ENCODE measurements around the gene PRDM16. TPM values are rescaled to one million over a fixed set of nuclear protein-coding genes. Genes with fewer than 3 reads are reported as not detected.

The PRDM16 gene
- total RNA-seq, 1 donor from 2014 or later = 0.43 TPM

GRCh38 chr1:3149277-3149676 is 80.3 kb downstream of the PRDM16 start:
- no peak overlapping the region for H3K4me2 ChIP-seq (ENCODE audit: low read length)
- H2AFZ ChIP-seq (ENCODE audit: low read depth, low read length) = no peak overlapping the region
- Mint-ChIP-seq H3K4me3 (ENCODE audit: unreplicated experiment) (no peak overlapping the region), H3K27me3 (ENCODE audit: low read depth, unreplicated experiment) (peaks cover 48% of the 10 kb centered on the region), H3K27ac (ENCODE audit: unreplicated experiment) (no peak overlapping the region), H3K36me3 (ENCODE audit: low read depth, unreplicated experiment) (no peaks in the 10 kb centered on the region), H3K4me1 (ENCODE audit: low read depth, unreplicated experiment) (no peaks in the 10 kb centered on the region), H3K9me3 (ENCODE audit: unreplicated experiment) (no peaks in the 10 kb centered on the region)
- no peaks in the 10 kb centered on the region for H3K27me3 ChIP-seq (ENCODE audit: insufficient read depth, low read length)
- no peaks in the 10 kb centered on the region for H3K4me1 ChIP-seq (ENCODE audit: insufficient read depth, low read length)
- H3K9me3 ChIP-seq (ENCODE audit: insufficient read depth, low read depth, low read length) = no peaks in the 10 kb centered on the region
- peaks cover 41% of the 10 kb centered on the region for H4K20me1 ChIP-seq (ENCODE audit: insufficient read depth, low read length)
- no peak for DNase-seq (ENCODE audit: low read depth)
- H3K27ac ChIP-seq (ENCODE audit: low read depth, low read length) = no peak overlapping the region
- no peaks in the 10 kb centered on the region for H3K79me2 ChIP-seq (ENCODE audit: insufficient read depth, low read length)
- no peak overlapping the region for H3K9ac ChIP-seq (ENCODE audit: low read length)
- no peak for TF ChIP-seq EZH2 (IDR thresholded peaks at IDR 0.05; ENCODE audit: insufficient read depth, low read length)
- TF ChIP-seq, protein P1, sequence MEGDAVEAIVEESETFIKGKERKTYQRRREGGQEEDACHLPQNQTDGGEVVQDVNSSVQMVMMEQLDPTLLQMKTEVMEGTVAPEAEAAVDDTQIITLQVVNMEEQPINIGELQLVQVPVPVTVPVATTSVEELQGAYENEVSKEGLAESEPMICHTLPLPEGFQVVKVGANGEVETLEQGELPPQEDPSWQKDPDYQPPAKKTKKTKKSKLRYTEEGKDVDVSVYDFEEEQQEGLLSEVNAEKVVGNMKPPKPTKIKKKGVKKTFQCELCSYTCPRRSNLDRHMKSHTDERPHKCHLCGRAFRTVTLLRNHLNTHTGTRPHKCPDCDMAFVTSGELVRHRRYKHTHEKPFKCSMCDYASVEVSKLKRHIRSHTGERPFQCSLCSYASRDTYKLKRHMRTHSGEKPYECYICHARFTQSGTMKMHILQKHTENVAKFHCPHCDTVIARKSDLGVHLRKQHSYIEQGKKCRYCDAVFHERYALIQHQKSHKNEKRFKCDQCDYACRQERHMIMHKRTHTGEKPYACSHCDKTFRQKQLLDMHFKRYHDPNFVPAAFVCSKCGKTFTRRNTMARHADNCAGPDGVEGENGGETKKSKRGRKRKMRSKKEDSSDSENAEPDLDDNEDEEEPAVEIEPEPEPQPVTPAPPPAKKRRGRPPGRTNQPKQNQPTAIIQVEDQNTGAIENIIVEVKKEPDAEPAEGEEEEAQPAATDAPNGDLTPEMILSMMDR (IDR thresholded peaks at IDR 0.05; ENCODE audit: insufficient read depth, low read depth, low read length) = no peak
- no peak overlapping the region for H3K4me3 ChIP-seq (ENCODE audit: insufficient read depth, low read depth, low read length)
- H3K36me3 ChIP-seq (ENCODE audit: insufficient read depth, low read length) = no peaks in the 10 kb centered on the region
- no peak for FAIRE-seq

- FAIRE-seq = no peak
Measured at GRCh38 chr1:3151456-3151855, 82.5 kb downstream of the PRDM16 start.

DNA sequence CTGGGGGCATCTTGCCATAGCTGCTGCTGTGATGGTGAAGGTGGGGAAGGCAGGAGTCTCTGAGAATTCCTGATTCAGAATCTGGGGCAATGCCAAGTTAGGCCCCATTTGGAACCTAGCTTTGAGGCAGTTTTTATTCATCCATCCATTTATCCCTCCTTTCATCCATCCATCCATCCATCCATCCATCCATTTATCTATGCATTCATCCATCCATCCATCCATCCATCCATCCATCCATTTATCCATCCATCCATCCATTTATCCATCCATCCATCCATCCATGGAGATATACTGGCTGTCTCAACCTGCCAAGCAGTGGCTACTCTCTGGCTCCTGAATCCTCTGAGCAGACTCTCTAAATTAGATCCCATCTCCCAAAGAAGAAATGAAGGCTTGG is 83.1 kb downstream of the PRDM16 start:
- peaks cover 50% of the 10 kb centered on the region for H3K27me3 Mint-ChIP-seq (ENCODE audit: low read depth, unreplicated experiment)
- DNase-seq (ENCODE audit: low read depth) (no peak), FAIRE-seq (no peak)
- Histone ChIP-seq H3K36me3 (ENCODE audit: insufficient read depth, low read length) (no peaks in the 10 kb centered on the region), H3K9ac (ENCODE audit: low read length) (no peak overlapping the region), H4K20me1 (ENCODE audit: insufficient read depth, low read length) (peaks cover 45% of the 10 kb centered on the region), H3K4me1 (ENCODE audit: insufficient read depth, low read length) (peaks cover 4% of the 10 kb centered on the region), H2AFZ (ENCODE audit: low read depth, low read length) (no peak overlapping the region), H3K4me2 (ENCODE audit: low read length) (no peak overlapping the region), H3K4me3 (ENCODE audit: insufficient read depth, low read depth, low read length) (no peak overlapping the region), H3K79me2 (ENCODE audit: insufficient read depth, low read length) (peaks cover 4% of the 10 kb centered on the region), H3K27me3 (ENCODE audit: insufficient read depth, low read length) (no peaks in the 10 kb centered on the region), H3K9me3 (ENCODE audit: insufficient read depth, low read depth, low read length) (no peaks in the 10 kb centered on the region), H3K27ac (ENCODE audit: low read depth, low read length) (no peak overlapping the region)
- no peak for TF ChIP-seq EZH2 (IDR thresholded peaks at IDR 0.05; ENCODE audit: insufficient read depth, low read length)
- H3K36me3 Mint-ChIP-seq (ENCODE audit: low read depth, unreplicated experiment) = no peaks in the 10 kb centered on the region
- no peaks in the 10 kb centered on the region for H3K9me3 Mint-ChIP-seq (ENCODE audit: unreplicated experiment)
- peak overlapping the region; percentile 1 for H3K27ac Mint-ChIP-seq (ENCODE audit: unreplicated experiment)
- no peak overlapping the region for H3K4me3 Mint-ChIP-seq (ENCODE audit: unreplicated experiment)
- no peaks in the 10 kb centered on the region for H3K4me1 Mint-ChIP-seq (ENCODE audit: low read depth, unreplicated experiment)

More at GRCh38 chr1:3151456-3151855, 82.5 kb downstream of the PRDM16 start:
- H3K9me3 Mint-ChIP-seq (ENCODE audit: unreplicated experiment) = no peaks in the 10 kb centered on the region
- H3K79me2 ChIP-seq (ENCODE audit: insufficient read depth, low read length) = peaks cover 4% of the 10 kb centered on the region
- no peak overlapping the region for H3K27ac ChIP-seq (ENCODE audit: low read depth, low read length)
- no peaks in the 10 kb centered on the region for H3K4me1 Mint-ChIP-seq (ENCODE audit: low read depth, unreplicated experiment)
- H3K36me3 Mint-ChIP-seq (ENCODE audit: low read depth, unreplicated experiment) = no peaks in the 10 kb centered on the region
- no peak overlapping the region for H2AFZ ChIP-seq (ENCODE audit: low read depth, low read length)
- no peaks in the 10 kb centered on the region for H3K27me3 ChIP-seq (ENCODE audit: insufficient read depth, low read length)
- no peak overlapping the region for H3K27ac Mint-ChIP-seq (ENCODE audit: unreplicated experiment)
- H3K4me2 ChIP-seq (ENCODE audit: low read length) = no peak overlapping the region
- TF ChIP-seq, protein P1 (IDR thresholded peaks at IDR 0.05; ENCODE audit: insufficient read depth, low read depth, low read length) = no peak
- no peak for TF ChIP-seq EZH2 (IDR thresholded peaks at IDR 0.05; ENCODE audit: insufficient read depth, low read length)
- H3K9ac ChIP-seq (ENCODE audit: low read length) = no peak overlapping the region
- no peak overlapping the region for H3K4me3 ChIP-seq (ENCODE audit: insufficient read depth, low read depth, low read length)
- H3K36me3 ChIP-seq (ENCODE audit: insufficient read depth, low read length) = no peaks in the 10 kb centered on the region
- H3K4me1 ChIP-seq (ENCODE audit: insufficient read depth, low read length) = peaks cover 4% of the 10 kb centered on the region
- peaks cover 55% of the 10 kb centered on the region for H3K27me3 Mint-ChIP-seq (ENCODE audit: low read depth, unreplicated experiment)
- peaks cover 48% of the 10 kb centered on the region for H4K20me1 ChIP-seq (ENCODE audit: insufficient read depth, low read length)
- H3K4me3 Mint-ChIP-seq (ENCODE audit: unreplicated experiment) = no peak overlapping the region
- H3K9me3 ChIP-seq (ENCODE audit: insufficient read depth, low read depth, low read length) = no peaks in the 10 kb centered on the region
- no peak for DNase-seq (ENCODE audit: low read depth)

Data from astrocyte (in vitro differentiated cells and primary cell).